OCI-LY3 (cell line): ENCODE data around the gene MAP2K7.

Source experiments
- H2AFZ ChIP-seq: fragments of 200-600, 300-600 bp; shearing (Covaris generic); 2 replicates; pipeline ENCODE4 v1.6.0; 2014; ENCODE audit warnings: antibody characterized with exemption, low read depth, low read length
- H3K27ac ChIP-seq: fragments of 200-600, 300-600 bp; sonication (generic); 2 replicates; pipeline ENCODE4 v1.5.1; 2014; ENCODE audit warnings: mild to moderate bottlenecking, low read length, moderate library complexity, mixed read lengths
- H3K27me3 ChIP-seq: fragments of 200-600, 300-600 bp; sonication (generic); 2 replicates; pipeline ENCODE4 v1.6.1; 2014; ENCODE audit warnings: low read depth, low read length, mixed read lengths
- H3K36me3 ChIP-seq: fragments of 200-600, 300-600 bp; sonication (generic); replicated peaks from 2 replicates; pipeline ENCODE3; 2014; ENCODE audit warnings: low read depth, low read length, mixed read lengths
- H3K4me1 ChIP-seq: fragments of 300-600, 200-600 bp; sonication (generic); 2 replicates; pipeline ENCODE4 v1.6.1; 2014; ENCODE audit warnings: low read length, mixed read lengths
- H3K4me2 ChIP-seq: fragments of 200-600, 300-600 bp; sonication (generic); 2 replicates; pipeline ENCODE4 v1.6.1; 2014; ENCODE audit warnings: low read length, mixed read lengths
- H3K4me3 ChIP-seq: fragments of 300-600, 200-600 bp; sonication (generic); 2 replicates; pipeline ENCODE4 v1.5.1; 2014; ENCODE audit warnings: antibody characterized with exemption, mild to moderate bottlenecking, low read length, moderate library complexity
- H3K79me2 ChIP-seq: fragments of 300-600, 200-600 bp; shearing (Covaris generic); 2 replicates; pipeline ENCODE4 v1.6.1; 2014; ENCODE audit warnings: mild to moderate bottlenecking, low read length, mixed read lengths
- H3K9ac ChIP-seq: fragments of 300-600, 200-600 bp; shearing (Covaris generic); 2 replicates; pipeline ENCODE4 v1.6.0; 2014; ENCODE audit warnings: mild to moderate bottlenecking, low read length, moderate library complexity
- H3K9me3 ChIP-seq: fragments of 200-600, 300-600 bp; shearing (Covaris generic); 2 replicates; pipeline ENCODE4 v1.6.1; 2014; ENCODE audit warnings: low read length, mixed read lengths; ENCODE audit not compliant: insufficient read depth
- H4K20me1 ChIP-seq: fragments of 200-600, 300-600 bp; sonication (generic); 2 replicates; pipeline ENCODE4 v1.6.1; 2016; ENCODE audit warnings: low read length, mixed read lengths; ENCODE audit not compliant: insufficient read depth
- EZH2phosphoT487 ChIP-seq: fragments of 200-600 bp; shearing (Covaris generic); IDR thresholded peaks from 2 replicates; pipeline ENCODE4 v1.6.1; 2018; ENCODE audit warnings: antibody characterized with exemption, mixed run types, low read depth
- TF ChIP-seq, protein P1 (sequence below): fragments of 200-600, 300-600 bp; sonication (generic); IDR thresholded peaks from 2 replicates; pipeline ENCODE4 v1.5.1; 2014; ENCODE audit warnings: antibody characterized with exemption, low read length, low read depth

The MAP2K7 gene

DNA sequence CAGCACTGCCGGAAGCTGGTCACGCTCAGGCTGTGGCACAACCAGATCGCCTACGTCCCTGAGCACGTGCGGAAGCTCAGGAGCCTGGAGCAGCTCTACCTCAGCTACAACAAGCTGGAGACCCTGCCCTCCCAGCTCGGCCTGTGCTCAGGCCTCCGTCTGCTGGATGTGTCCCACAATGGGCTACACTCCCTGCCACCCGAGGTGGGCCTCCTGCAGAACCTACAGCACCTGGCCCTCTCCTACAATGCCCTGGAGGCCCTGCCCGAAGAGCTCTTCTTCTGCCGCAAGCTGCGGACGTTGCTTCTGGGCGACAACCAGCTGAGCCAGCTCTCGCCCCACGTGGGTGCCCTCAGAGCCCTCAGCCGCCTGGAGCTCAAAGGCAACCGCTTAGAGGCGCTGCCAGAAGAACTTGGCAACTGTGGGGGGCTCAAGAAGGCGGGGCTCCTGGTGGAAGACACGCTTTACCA is 3.2 kb upstream of the MAP2K7 start:
- H3K79me2 ChIP-seq: peaks cover 25% of the 10 kb centered on the region
- H2AFZ ChIP-seq: no peak overlapping the region
- H3K9ac ChIP-seq: no peak overlapping the region
- H3K36me3 ChIP-seq: no peaks in the 10 kb centered on the region
- no peak for TF ChIP-seq EZH2phosphoT487
- TF ChIP-seq, protein P1, sequence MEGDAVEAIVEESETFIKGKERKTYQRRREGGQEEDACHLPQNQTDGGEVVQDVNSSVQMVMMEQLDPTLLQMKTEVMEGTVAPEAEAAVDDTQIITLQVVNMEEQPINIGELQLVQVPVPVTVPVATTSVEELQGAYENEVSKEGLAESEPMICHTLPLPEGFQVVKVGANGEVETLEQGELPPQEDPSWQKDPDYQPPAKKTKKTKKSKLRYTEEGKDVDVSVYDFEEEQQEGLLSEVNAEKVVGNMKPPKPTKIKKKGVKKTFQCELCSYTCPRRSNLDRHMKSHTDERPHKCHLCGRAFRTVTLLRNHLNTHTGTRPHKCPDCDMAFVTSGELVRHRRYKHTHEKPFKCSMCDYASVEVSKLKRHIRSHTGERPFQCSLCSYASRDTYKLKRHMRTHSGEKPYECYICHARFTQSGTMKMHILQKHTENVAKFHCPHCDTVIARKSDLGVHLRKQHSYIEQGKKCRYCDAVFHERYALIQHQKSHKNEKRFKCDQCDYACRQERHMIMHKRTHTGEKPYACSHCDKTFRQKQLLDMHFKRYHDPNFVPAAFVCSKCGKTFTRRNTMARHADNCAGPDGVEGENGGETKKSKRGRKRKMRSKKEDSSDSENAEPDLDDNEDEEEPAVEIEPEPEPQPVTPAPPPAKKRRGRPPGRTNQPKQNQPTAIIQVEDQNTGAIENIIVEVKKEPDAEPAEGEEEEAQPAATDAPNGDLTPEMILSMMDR: no peak
- peaks cover 11% of the 10 kb centered on the region; the same call in 1 of the 2 replicates for H4K20me1 ChIP-seq
- no peak overlapping the region for H3K4me2 ChIP-seq
- H3K4me3 ChIP-seq: no peak overlapping the region
- H3K9me3 ChIP-seq: no peaks in the 10 kb centered on the region
- H3K27ac ChIP-seq: no peak overlapping the region
- H3K27me3 ChIP-seq: no peaks in the 10 kb centered on the region
- peaks cover 16% of the 10 kb centered on the region for H3K4me1 ChIP-seq

DNA sequence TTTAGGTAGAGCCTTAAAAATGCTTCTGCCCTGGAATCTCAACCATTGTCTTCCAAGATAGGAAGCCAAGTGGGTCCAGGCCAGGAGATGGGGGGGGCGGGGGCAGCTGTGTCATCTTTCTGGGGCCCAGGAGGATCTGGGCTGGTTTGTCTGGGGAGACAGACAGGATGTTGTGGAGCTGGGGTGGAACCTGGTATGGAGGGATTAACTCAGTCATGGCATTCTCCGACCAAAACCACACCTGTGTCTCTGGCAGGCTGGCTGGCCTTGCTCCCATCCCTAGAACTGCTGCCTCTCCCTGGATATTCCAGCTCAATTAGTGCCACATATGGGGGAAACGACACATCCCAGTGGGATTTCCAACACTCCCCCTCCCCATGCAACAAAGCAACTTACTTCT is 2.7 kb upstream of the MAP2K7 start:
- Histone ChIP-seq H3K9me3 (no peaks in the 10 kb centered on the region), H3K27me3 (no peaks in the 10 kb centered on the region), H3K4me1 (peaks cover 16% of the 10 kb centered on the region), H3K79me2 (peaks cover 30% of the 10 kb centered on the region), H2AFZ (no peak overlapping the region), H4K20me1 (peaks cover 15% of the 10 kb centered on the region; the same call in 1 of the 2 replicates), H3K4me2 (no peak overlapping the region), H3K27ac (no peak overlapping the region), H3K4me3 (no peak overlapping the region), H3K36me3 (peaks cover 2% of the 10 kb centered on the region), H3K9ac (no peak overlapping the region)
- TF ChIP-seq EZH2phosphoT487: no peak
- TF ChIP-seq, protein P1: no peak

DNA sequence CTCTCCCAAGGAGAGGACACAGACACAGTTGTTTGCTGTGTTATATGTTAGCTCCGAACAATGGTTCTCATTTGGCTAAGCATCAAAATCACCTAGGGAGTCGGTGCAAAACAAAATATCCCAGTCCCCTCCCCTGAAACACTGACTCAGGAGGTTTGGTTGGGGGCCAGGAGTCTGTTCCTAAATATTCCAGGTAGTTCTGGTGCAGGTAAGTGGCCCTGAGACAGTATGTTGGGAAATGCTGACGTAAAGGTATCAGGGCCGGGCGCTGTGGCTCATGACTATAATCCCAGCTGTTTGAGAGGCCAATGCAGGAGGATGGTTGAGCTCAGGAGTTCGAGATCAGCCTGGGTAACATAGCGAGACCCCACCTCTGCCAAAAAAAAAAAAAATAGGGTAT is 2.3 kb upstream of the MAP2K7 start:
- H3K9me3 ChIP-seq: no peaks in the 10 kb centered on the region
- no peaks in the 10 kb centered on the region for H3K27me3 ChIP-seq
- peaks cover 6% of the 10 kb centered on the region for H3K36me3 ChIP-seq
- H3K4me1 ChIP-seq: peaks cover 16% of the 10 kb centered on the region
- no peak overlapping the region for H3K9ac ChIP-seq
- H3K27ac ChIP-seq: no peak overlapping the region
- TF ChIP-seq, protein P1: no peak
- TF ChIP-seq EZH2phosphoT487: no peak
- peaks cover 19% of the 10 kb centered on the region; the same call in 1 of the 2 replicates for H4K20me1 ChIP-seq
- H3K79me2 ChIP-seq: peaks cover 34% of the 10 kb centered on the region
- H3K4me2 ChIP-seq: no peak overlapping the region
- no peak overlapping the region for H2AFZ ChIP-seq
- H3K4me3 ChIP-seq: no peak overlapping the region

DNA sequence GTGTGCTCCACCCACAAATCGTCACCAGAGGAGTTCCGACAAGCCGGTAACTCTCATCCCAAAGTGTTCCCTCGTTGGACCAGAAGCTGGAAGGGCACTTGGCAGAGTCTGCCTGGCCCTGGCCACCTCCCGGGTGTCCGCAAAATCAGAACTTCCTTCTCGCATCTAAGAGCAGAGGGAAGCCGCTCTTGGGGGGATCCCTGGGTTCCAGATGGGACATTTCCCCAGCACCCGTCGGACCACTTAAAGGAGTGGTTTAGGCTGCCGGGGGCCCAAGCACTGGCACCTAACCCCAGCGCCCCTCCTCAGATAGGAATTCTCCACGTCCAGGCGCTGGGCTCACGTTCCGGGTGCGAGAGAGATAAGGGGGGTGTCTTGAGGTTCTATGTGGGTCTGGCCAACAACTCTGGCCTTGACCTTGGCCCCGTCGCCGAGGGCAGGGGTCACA is 857 bp upstream of the MAP2K7 start:
- Histone ChIP-seq H3K4me2 (peak overlapping the region; percentile 99), H3K9me3 (no peaks in the 10 kb centered on the region), H4K20me1 (peaks cover 25% of the 10 kb centered on the region), H3K4me3 (peak overlapping the region; percentile 87), H3K4me1 (peaks cover 16% of the 10 kb centered on the region), H3K27me3 (no peaks in the 10 kb centered on the region), H2AFZ (peak overlapping the region; percentile 79), H3K79me2 (peaks cover 45% of the 10 kb centered on the region), H3K27ac (peak overlapping the region; percentile 57), H3K36me3 (peaks cover 6% of the 10 kb centered on the region), H3K9ac (peak overlapping the region; percentile 93)
- TF ChIP-seq, protein P1: no peak
- TF ChIP-seq EZH2phosphoT487: no peak
